ENCODE results near the gene JAK1.

JAK1 gene

DNA sequence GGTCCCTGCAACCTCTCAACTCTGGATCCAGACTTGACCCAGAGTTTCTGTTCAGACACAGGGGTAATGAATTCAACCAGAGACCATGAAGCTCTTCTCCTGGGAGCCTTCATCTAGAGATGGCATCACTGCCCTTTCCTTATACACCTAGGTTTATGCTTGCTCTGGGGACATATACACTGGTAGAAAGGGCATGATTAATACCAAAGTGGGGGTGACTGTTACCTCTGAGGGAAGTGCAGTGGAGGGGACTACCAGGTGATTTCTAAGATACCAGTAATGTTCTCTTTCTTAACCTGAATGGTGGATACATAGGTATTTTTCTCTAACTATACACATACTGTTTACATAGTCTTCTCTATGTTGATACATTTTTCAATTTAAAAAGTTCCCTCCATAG is 48.4 kb downstream of the JAK1 start:
- DNase-seq: no peak

- DNase-seq: peak; percentile 99
These were observed 49.0 kb downstream of the JAK1 start for GRCh38 chr1:64917328-64917861.

DNA sequence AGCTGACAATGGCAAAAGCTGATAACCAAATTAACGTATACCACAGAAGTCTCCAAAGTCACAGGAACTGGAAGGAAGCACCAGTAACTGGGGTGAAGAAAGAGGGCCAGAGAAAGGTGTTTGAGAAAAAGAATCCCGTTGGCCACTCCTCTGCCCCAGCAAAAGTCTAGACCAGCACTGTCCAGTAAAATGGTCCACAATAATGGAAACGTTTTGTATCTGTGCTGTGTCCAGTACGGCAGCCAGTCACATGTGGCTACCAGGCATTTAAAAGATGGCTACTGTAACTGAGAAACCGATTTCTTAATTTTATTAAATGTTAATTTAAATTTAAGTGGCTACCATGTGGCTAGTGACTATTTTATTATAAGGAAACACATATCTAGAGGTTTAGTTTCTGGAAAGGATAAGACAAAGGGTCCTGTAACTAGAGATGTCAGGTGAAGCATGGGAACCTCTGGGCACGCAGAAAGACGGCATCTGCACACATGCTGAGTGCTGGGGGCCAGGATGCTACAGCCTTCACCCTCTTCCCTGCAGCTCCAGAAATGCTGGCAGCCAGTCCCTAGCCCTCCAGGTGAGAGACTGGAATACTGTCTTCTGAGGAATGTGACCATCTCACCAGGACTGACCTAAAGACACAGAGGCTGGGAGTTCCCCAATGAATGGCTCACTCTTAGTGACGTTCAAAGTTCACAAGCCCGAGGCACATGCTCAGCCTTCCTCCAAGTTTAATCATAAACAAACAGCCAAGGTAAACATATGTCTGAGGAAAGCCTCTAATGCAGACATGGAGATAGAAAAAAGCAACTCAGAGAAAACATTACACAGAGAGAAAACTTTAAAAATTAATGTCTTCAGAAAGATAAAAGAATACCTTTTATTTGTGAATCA is 50.7 kb downstream of the JAK1 start:
- peak; percentile 70 for DNase-seq

- DNase-seq: no peak
These were observed 52.9 kb downstream of the JAK1 start for GRCh38 chr1:64913361-64914015.

- no peak for DNase-seq
These were observed 54.2 kb downstream of the JAK1 start for GRCh38 chr1:64912191-64912590.

GRCh38 chr1:64911326-64911725 is 55.0 kb downstream of the JAK1 start:
- peak; percentile 41 for DNase-seq

GRCh38 chr1:64909031-64909430 is 57.3 kb downstream of the JAK1 start:
- no peak for DNase-seq

DNA sequence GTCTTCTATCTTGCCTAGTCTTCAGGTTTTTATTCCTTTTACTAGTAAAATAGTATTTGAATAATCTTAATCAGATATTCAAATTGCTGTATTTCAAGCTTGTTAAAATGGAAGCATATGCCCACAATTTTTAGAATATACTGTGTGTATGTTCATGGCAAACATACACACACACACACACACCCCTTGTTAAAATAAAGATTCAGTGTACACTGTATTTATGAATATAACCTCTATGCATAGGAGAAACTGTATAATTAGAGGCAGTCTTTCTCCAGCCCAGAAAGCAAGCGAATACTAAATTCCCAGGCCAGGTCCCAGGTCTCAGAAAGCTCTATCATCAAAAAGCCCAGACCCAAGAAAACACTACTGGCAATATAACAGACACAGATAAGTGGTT is 57.8 kb downstream of the JAK1 start:
- DNase-seq: no peak

DNA sequence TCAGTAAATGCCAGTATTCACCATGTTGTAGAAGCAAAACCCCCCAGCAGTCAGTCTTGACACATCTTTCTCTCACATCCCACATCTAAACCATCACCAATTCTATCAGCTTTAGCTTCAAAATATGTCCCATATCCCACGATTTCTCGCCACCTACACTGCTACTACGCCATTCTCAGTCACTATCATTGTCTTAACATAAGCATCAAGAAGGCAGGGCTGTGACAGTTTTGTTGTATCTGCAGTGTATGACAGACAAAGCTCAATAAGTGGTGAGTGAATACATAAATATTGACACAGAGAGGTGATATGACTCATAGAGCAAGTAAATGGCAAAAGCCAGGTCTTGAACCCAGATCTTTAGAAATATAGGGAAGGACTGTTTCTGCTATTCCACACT is 59.9 kb downstream of the JAK1 start:
- peak; percentile 40 for DNase-seq

DNA sequence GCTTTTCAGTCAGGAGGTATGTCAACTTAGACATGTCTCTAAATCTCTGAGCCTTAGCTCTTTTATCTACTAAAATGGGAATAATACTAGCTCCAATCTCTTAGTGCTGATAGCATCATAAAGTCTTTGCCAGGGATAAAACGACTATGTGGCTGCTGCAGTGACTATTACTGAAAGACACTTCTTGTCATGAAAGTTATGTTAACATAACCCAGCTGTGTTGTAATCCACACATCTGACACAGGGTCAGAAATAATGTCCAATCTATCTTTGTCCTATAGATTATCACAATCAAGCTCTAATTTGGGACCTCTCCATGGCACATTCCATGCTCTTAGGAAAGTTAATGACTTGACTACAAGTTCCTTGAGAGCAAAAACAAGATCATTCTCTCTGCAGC is 62.8 kb downstream of the JAK1 start:
- no peak for DNase-seq

- no peak for DNase-seq
These were observed 64.7 kb downstream of the JAK1 start for GRCh38 chr1:64901663-64902062.

- no peak for DNase-seq
These were observed 65.4 kb downstream of the JAK1 start for GRCh38 chr1:64900916-64901315.

GRCh38 chr1:64898107-64898861 is 68.1 kb downstream of the JAK1 start:
- DNase-seq: peak; percentile 98

DNA sequence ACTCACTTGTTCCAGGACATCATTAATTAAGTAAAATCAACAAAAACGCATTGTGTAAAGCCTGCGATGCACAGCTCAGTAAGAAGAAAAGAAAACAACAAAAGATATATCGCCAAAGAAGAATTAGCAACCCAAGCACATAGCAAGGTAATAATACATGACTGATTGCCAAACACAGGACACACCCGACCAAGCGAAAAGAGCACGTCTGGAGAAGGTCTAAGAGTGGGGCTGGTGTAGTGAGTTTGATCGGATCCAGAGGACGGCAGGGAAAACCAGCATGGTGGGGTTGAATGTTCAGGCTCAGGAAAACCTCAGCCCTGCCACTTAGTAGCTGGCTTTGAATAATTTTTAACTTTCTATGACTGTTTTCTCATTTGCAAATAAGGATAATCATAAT is 69.8 kb downstream of the JAK1 start:
- DNase-seq: no peak

GRCh38 chr1:64895500-64895899 is 70.8 kb downstream of the JAK1 start:
- no peak for DNase-seq

DNA sequence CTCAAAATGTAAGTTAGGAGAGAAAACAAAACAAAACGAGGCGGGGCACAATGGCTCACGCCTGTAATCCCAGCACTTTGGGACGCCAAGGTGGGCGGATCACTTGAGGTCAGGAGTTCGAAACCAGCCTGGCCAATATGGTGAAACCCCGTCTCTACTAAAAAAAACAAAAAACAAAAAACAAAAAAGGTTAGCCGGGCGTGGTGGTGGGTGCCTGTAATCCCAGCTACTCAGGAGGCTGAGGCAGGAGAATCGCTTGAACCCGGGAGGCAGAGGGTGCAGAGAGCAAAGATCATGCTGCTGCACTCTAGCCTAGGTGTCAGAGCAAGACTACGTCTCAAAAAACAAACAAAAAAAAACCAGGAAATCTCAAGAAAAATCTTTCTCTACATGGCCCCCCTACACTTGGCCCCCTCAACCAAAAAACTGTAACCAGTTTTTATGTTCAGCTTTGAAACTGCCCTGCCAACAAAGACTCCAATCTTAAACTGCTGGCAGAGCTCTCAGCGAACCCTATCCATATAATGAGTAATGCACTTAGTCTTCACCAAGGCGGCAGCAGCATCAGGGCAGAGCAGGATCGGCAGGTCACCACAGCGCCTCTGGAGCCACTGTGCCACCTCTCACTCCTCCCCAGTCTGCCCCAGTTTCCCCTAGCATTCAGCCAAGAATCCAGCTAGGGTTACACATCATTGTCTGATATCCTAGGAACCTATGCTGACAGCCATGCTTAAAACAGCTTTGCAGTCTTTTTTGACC is 71.7 kb downstream of the JAK1 start:
- DNase-seq: no peak

DNA sequence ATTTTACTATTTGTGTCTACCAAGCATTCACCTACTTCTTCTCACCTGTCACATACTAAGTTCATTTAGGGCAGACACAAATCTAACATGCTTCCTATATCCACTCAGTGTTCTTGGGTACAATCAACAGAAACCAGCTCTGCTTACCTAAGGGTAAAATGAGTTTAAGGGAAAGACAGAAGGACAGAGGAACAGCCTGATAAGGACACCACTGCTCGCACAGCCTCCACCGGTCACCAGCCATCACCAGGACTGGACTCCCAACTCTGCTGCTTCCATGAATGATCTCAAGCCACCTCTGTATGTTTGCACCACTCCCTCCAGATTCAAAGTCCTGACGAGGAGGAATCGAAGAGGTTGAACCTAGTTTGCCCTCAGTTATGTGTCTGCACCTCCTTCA is 72.4 kb downstream of the JAK1 start:
- no peak for DNase-seq

- peak; percentile 9 for DNase-seq
These were observed 73.5 kb downstream of the JAK1 start for GRCh38 chr1:64892576-64893573.

- DNase-seq: no peak
These were observed 74.9 kb downstream of the JAK1 start for GRCh38 chr1:64891448-64891825.

GRCh38 chr1:64890699-64891447 is 75.5 kb downstream of the JAK1 start:
- DNase-seq: no peak
